DMS153 (cell line): Measurements from ENCODE around the gene AOPEP.
A peak's percentile ranks its signal among the peaks of the same experiment; 100 is the strongest.

Experiments used
- DNase-seq: peaks from one replicate; lab custom pipeline; 2025; lab: John Stamatoyannopoulos, UW

Gene AOPEP

GRCh38 chr9:95116002-95116807 is 389.7 kb downstream of the AOPEP start:
- no peak for DNase-seq

GRCh38 chr9:95116808-95117204 is 390.3 kb downstream of the AOPEP start:
- no peak for DNase-seq

DNA sequence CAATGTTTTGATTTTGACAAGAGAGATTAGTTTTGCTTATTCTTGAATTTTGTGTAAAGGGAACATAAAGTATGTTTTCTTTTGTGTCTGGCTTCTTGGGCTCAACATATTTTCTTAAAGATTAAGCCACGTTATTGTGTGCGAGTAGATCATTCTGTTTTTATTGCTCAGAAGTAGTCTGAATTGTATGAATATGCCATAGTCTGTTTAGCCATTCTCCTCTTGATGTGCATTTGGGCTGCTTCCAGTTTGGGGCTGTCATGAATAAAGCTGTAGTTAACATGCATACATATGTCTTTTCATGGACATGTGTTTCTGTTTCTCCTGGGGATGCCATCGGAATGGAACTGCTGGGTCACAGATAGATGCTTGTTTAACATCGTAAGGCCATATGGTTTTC is 392.1 kb downstream of the AOPEP start:
- DNase-seq = no peak

GRCh38 chr9:95120781-95121370 is 394.4 kb downstream of the AOPEP start:
- no peak for DNase-seq

DNA sequence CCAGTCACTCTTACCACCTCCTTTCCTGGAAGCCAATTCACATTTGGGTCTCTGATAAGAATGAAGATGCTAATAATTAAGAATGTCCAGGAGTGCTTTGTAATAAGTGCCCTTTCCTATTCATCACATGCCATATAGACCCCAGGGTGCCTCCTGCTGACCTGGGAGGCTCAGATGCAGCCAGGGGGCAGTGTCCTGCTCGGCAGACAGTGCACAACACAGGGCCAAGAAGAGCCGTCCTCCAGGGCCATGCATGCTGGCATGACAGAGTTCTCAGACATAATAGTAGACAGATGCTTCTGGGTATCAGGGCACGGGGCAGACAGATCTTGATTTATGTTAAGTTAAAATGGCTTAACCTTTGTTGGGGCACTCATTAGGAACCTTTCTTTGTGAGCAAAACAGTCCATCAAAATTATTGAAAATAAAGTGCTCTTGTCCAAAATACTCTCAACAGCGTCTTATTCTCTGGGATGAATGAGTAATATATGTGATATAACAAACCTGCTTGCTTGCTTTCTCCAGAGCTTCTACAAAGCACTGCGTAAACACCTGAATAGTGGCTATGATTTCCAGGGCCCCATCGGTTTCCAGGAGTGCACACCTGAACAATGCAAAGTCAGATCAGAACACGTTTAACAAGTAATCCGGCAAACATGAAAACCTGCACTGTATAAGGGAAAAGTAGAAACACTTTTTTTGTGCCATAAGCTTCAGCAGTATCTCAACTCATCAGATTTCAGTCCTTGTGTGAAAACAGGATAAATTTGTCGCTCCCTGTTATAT is 398.3 kb downstream of the AOPEP start:
- peak; percentile 61 for DNase-seq

- DNase-seq = no peak
These were observed 399.2 kb downstream of the AOPEP start for GRCh38 chr9:95125652-95126051.

DNA sequence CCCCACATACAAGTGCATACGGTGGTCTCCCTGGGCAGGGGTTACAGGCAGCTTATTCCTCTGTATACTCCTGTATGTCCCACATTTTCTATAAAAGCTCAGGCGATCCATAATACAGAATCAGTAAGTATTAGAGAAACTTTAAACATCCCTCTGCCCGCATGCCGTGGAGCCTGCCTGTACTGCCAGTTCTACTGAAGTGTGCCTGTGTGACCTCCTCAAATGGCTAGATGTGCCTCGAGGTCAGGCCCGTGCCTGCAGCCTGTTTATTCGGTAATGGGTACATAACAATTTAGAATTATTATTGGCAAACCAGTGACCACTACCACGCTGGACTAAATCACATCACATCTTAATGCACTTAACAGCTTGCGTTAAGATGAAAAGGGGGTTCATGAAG is 400.2 kb downstream of the AOPEP start:
- DNase-seq = no peak

GRCh38 chr9:95127249-95128176 is 401.0 kb downstream of the AOPEP start:
- peak; percentile 44 for DNase-seq

- no peak for DNase-seq
These were observed 401.7 kb downstream of the AOPEP start for GRCh38 chr9:95128177-95128524.

GRCh38 chr9:95129476-95130291 is 403.2 kb downstream of the AOPEP start:
- peak; percentile 47 for DNase-seq

DNA sequence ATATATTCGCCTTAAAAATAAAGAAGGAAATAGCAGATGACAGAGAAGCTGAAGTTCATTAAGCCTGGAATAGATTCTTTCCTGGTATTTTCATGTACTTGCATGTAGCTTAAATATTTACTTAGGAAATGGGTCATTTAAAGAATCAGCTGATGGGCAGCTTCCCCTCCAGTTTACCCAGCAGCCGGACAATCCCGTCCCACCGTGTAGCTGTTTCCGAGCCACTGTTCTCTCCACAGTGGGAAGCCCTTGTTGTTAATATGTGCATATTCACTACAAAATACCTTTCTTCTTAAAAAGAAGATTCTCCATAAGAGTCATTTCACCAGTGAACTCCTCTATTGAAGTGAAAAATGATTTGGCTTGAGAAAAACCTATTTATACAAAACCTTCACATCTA is 404.0 kb downstream of the AOPEP start:
- DNase-seq = no peak

GRCh38 chr9:95131023-95131943 is 404.8 kb downstream of the AOPEP start:
- peak; percentile 9 for DNase-seq

- no peak for DNase-seq
These were observed 406.1 kb downstream of the AOPEP start for GRCh38 chr9:95132366-95133324.

GRCh38 chr9:95133325-95133705 is 406.8 kb downstream of the AOPEP start:
- no peak for DNase-seq

- DNase-seq = no peak
These were observed 408.0 kb downstream of the AOPEP start for GRCh38 chr9:95134457-95134881.

GRCh38 chr9:95135756-95136155 is 409.3 kb downstream of the AOPEP start:
- no peak for DNase-seq
